Heart left ventricle (tissue), 16 donors: Measurements from ENCODE around the gene FRMD4B. TPM values are rescaled to one million over a fixed set of nuclear protein-coding genes. Genes with fewer than 3 reads are reported as not detected.
"Not testable (repeated sequence)": the region's sequence is repeated elsewhere in the genome, so short reads cannot be mapped to it uniquely, and the experiment has no call there.

Experiments used
- ATAC-seq, 4 donors: fragments of 200-7000 bp; cut with Tn5 transposase; one replicate each; pipeline ENCODE4 v1.9.1; 2020 to 2022; ENCODE audit warnings: moderate library complexity in 4 of 4, mild to moderate bottlenecking in 3 of 4, moderate number of reproducible peaks in 1 of 4
- DNase-seq, 5 donors: peaks; one replicate each; pipeline ENCODE4 v3.0.0-alpha.2; 2020
- H3K27ac ChIP-seq, 12 donors: fragments of 200-600 bp; sonication (generic) in 4 of 12; one replicate each; pipeline versions ENCODE4 v1.5.0 to v1.8.0; 2016 to 2022; ENCODE audit warnings: mild to moderate bottlenecking in 2 of 12
- H3K27me3 ChIP-seq, 9 donors: fragments of 200-600 bp; sonication (generic) in 2 of 9; one replicate each; pipeline versions ENCODE4 v1.5.1 to v1.8.0; 2016 to 2022; ENCODE audit warnings: mild to moderate bottlenecking in 3 of 9
- H3K36me3 ChIP-seq, 9 donors: fragments of 200-600 bp; sonication (generic) in 2 of 9; one replicate each; pipeline versions ENCODE4 v1.5.0 to v1.8.0; 2018 to 2022; ENCODE audit warnings: mild to moderate bottlenecking in 2 of 9
- H3K4me1 ChIP-seq, 12 donors: fragments of 200-600 bp; sonication (generic) in 4 of 12; one replicate each; pipeline versions ENCODE4 v1.5.0 to v1.8.0; 2016 to 2022; ENCODE audit warnings: mild to moderate bottlenecking in 3 of 12
- H3K4me3 ChIP-seq, 12 donors: fragments of 200-600 bp; sonication (generic) in 4 of 12; one replicate each; pipeline versions ENCODE4 v1.5.0 to v1.8.0; 2017 to 2022; ENCODE audit warnings: mild to moderate bottlenecking in 9 of 12, moderate library complexity in 4 of 12
- H3K9me3 ChIP-seq, 12 donors: fragments of 200-600 bp; sonication (generic) in 4 of 12; one replicate each; pipeline versions ENCODE4 v1.5.0 to v1.8.0; 2016 to 2022; ENCODE audit warnings: mild to moderate bottlenecking in 1 of 12
- POLR2A ChIP-seq, 2 donors: fragments of 450-650 bp; IDR thresholded peaks; one replicate each; pipeline ENCODE4 v1.6.1; 2017; ENCODE audit warnings: antibody characterized with exemption in 2 of 2, mild to moderate bottlenecking in 2 of 2, moderate library complexity in 2 of 2
- WGBS, 4 donors: extraction: QIAGEN DNeasy Blood & Tissue Kit in 2 of 4; methylation state at CpG; one replicate each; pipeline versions ENCODE4 v1.1.5 to v1.1.7; 2013 to 2018; 5-methylcytosine and 5-hydroxymethylcytosine counted together
- intact Hi-C, 10 donors: fragments of 100-400 bp; cut with DNase I; formaldehyde crosslinking; loops; one replicate each; pipeline versions ENCODE4 v1.11.1 to v1.14.2; 2022
- polyA plus RNA-seq, 2 donors: library from polyadenylated mRNA; stranded (reverse); fragments of 200-250 nt; gene quantifications; one replicate each; pipeline ENCODE4 v1.2.3, GENCODE V29; 2013
- total RNA-seq, 9 donors: library from RNA; depleted of rRNA in 2 of 9; stranded (reverse); fragments of >200 nt in 2 of 9; fragmentation: NEBNext Ultra II Directional in 3 of 9; extraction: Animal tissue kit (Norgen Biotek cat#: 25700) in 3 of 9; gene quantifications; one replicate each; pipeline versions ENCODE4 v1.1.0 to v1.2.4, GENCODE V29; 2016 to 2023
- TF ChIP-seq, protein P1 (sequence below), 12 donors: fragments of 200-600 bp; sonication (generic) in 4 of 12; IDR thresholded peaks; one replicate each; pipeline versions ENCODE4 v1.5.0 to v1.8.0; 2018 to 2022; ENCODE audit warnings: antibody characterized with exemption in 12 of 12, mild to moderate bottlenecking in 5 of 12
- donor health status: ischemic (EF 13 %, LVEDD 7.1; RV severe dilation, severe dysfunction).
- donor health status: healthy with polysubstance abuse.
- donor health status: DM: no; HTN: yes; CAD: no.
- donor health status: DM: no; HTN: no; CAD: no.
- donor health status: ischemic (EF 25% LVEDD 6.9; RV normal size, moderate dysfunction).
- donor health status: ischemic (EF 25% LVEDD 5.7; RV mildly dilated, moderate dysfunction).
- donor health status: healthy.
- donor health status: DM: yes; HTN: yes; CAD: no.
- donor health status: ischemic (EF 35%, LVEDD 5.7; RV mildly dilated, moderate dysfunction).
- donor health status: nonischemic (EF 11% LVEDD 7.7; RV severe dilation, severe dysfunction).
- donor health status: DM: yes; HTN: yes; CAD: no.
- donor health status: PGD.
- donor health status: ischemic (EF 29% LVEDD 5.4; RV normal size, mild dysfunction).
- donor health status: nonischemic (EF 23%, LVEDD 6.1; RV moderate dilation, normal function).

Gene FRMD4B
- total and polyA plus RNA-seq, 11 donors, result 3.4 to 42.8 (median 10.9) TPM

DNA sequence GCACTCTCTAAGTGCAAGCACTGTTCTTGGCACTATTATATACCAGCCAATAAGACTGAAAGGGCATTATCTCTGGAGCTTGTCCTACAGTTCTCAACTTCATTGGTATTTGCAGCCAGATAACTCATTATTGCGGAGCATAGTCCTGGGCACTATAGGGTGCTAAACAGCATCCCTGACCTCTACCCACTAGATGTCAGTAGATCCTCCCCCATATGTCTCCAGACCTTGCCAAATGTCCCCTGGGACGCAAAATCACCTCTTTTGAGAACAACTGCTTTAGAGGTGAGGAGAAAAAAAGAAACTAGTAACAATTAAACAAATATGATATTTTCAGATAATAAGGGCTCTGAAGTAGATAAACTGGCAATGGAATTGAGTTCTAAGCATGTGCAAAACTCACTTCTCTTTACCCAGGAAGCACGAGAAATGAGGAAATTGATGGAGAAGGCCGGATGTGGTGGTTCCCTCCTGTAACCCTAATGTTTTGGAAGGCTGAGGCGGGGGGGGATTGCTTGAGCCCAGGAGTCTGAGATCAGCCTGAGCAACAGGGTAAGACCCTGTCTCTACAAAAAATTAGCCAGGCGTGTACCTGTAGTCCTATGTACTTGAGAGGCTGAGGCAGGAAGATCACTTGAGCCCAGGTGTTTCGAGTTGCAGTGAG, 61.4 kb downstream of the FRMD4B start:
- peak in 3 of 4 donors; percentile 23 to 60 (median 32) for ATAC-seq
- WGBS, 4 donors, result 60 to 68% (median 66%) methylated on average over 7 of the region's 7 CpGs
- no peaks in the 10 kb centered on the region for H3K27me3 ChIP-seq
- peak in 1 of 5 donors; percentile 40 for DNase-seq
- TF ChIP-seq, protein P1, sequence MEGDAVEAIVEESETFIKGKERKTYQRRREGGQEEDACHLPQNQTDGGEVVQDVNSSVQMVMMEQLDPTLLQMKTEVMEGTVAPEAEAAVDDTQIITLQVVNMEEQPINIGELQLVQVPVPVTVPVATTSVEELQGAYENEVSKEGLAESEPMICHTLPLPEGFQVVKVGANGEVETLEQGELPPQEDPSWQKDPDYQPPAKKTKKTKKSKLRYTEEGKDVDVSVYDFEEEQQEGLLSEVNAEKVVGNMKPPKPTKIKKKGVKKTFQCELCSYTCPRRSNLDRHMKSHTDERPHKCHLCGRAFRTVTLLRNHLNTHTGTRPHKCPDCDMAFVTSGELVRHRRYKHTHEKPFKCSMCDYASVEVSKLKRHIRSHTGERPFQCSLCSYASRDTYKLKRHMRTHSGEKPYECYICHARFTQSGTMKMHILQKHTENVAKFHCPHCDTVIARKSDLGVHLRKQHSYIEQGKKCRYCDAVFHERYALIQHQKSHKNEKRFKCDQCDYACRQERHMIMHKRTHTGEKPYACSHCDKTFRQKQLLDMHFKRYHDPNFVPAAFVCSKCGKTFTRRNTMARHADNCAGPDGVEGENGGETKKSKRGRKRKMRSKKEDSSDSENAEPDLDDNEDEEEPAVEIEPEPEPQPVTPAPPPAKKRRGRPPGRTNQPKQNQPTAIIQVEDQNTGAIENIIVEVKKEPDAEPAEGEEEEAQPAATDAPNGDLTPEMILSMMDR (IDR thresholded peaks at IDR 0.05), result peak in 11 of 12 donors; percentile 29 to 64 (median 51)
- no peak for TF ChIP-seq POLR2A (IDR thresholded peaks at IDR 0.05)
- no peaks in the 10 kb centered on the region for H3K36me3 ChIP-seq
- H3K4me3 ChIP-seq, result no peak overlapping the region
- intact Hi-C loops, result loop anchor here (5.0 to 10.0 kb wide), 7 partner anchors 60 to 350 kb away; partner anchors contain the start of gene FRMD4B (in 1 of the 10)
- peak overlapping the region in 3 of 12 donors; percentile 23 to 90 (median 83) for H3K27ac ChIP-seq
- peaks cover 0 to 97% (median 42%) of the 10 kb centered on the region in 12 donors for H3K4me1 ChIP-seq
- H3K9me3 ChIP-seq, result no peaks in the 10 kb centered on the region

DNA sequence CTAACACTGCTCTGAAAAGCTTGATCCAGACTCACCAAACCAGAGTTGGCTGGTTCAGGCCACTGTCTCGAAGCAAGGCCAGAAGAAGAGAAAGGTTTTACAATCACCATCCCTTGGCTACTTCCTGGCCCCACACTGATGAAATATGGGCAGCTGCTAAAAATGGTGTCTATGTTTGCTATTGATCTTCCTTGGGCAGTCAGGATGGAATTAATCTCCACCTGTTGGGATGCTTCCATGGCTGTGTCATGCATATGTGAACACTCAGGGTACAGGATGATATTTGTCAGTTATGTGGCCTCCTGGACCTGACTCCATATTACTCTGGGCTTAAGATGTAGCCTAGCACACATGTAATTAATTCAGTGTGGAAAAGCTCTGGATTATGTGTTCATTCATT, 61.9 kb downstream of the FRMD4B start:
- no peaks in the 10 kb centered on the region for H3K9me3 ChIP-seq
- H3K4me1 ChIP-seq, result peaks cover 0 to 97% (median 40%) of the 10 kb centered on the region in 12 donors
- 88 to 95% (median 93%) methylated on average over 1 of the region's 1 CpG for WGBS, 4 donors
- H3K27ac ChIP-seq, result peak overlapping the region in 3 of 12 donors; percentile 23 to 90 (median 83)
- no peaks in the 10 kb centered on the region for H3K36me3 ChIP-seq
- no peaks in the 10 kb centered on the region for H3K27me3 ChIP-seq
- ATAC-seq (no peak), DNase-seq (no peak)
- TF ChIP-seq, protein P1 (IDR thresholded peaks at IDR 0.05), result no peak
- TF ChIP-seq POLR2A (IDR thresholded peaks at IDR 0.05), result no peak
- no peak overlapping the region for H3K4me3 ChIP-seq
- intact Hi-C loops, result loop anchor here in 8 of 10 donors (2.0 to 10.0 kb wide), 8 partner anchors 61 to 351 kb away; partner anchors contain the start of gene FRMD4B (in 1 of the 8)

DNA sequence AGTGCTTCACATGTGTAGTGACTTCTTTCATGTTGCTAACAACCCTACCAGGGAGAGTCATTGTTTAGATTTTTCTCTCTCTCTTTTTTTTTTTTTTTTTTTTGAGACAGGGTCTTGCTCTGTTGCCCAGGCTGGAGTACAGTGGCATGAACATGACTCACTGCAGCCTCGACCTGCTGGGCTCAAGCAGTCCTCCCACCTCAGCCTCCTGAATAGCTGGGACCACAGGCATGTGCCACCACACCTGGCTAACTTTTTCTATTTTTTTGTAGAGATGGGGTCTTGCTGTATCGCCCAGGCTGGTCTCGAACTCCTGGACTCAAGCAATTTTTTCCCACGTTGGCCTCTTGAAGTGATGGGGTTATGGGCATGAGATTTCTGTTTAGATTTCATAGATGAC, 63.4 kb downstream of the FRMD4B start:
- not testable (repeated sequence) for H3K4me3 ChIP-seq, DNase-seq, H3K9me3 ChIP-seq, H3K36me3 ChIP-seq, ATAC-seq, H3K27me3 ChIP-seq
- 90 to 94% (median 93%) methylated on average over 4 of the region's 4 CpGs for WGBS, 4 donors
- peaks cover 0 to 90% (median 28%) of the 10 kb centered on the region in 12 donors for H3K4me1 ChIP-seq
- intact Hi-C loops, result loop anchor here in 8 of 10 donors (2.0 to 10.0 kb wide), 8 partner anchors 62 to 352 kb away; partner anchors contain the start of gene FRMD4B (in 1 of the 8)
- H3K27ac ChIP-seq, result peak overlapping the region in 9 of 12 donors; percentile 8 to 93 (median 83)

DNA sequence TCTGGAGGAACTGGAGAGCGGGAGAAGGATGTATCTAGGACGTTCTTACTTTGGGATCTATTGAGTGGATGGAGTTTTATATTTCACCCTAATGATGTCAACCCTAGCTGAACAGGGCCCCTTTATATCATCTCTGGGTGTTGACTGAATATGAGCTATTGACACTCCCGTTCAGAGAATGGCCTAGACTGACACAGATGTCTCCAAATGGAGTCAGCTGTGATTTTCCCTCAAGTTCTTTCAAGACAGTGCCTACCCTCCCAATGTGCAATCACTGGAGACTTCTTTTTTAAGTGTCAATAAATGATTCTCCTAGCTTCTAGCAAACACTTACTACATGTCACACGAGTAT, 63.8 kb downstream of the FRMD4B start:
- Histone ChIP-seq H3K27ac (peak overlapping the region; percentile 4 to 93 (median 66)), H3K9me3 (no peaks in the 10 kb centered on the region), H3K36me3 (no peaks in the 10 kb centered on the region), H3K27me3 (no peaks in the 10 kb centered on the region), H3K4me3 (no peak overlapping the region), H3K4me1 (peaks cover 0 to 86% (median 26%) of the 10 kb centered on the region in 12 donors)
- intact Hi-C loops, result loop anchor here in 8 of 10 donors (2.0 to 10.0 kb wide), 8 partner anchors 63 to 353 kb away; partner anchors contain the start of gene FRMD4B (in 1 of the 8)
- no peak for DNase-seq
- ATAC-seq, result peak; percentile 10 to 41 (median 20)
- TF ChIP-seq, protein P1 (IDR thresholded peaks at IDR 0.05), result no peak
- no peak for TF ChIP-seq POLR2A (IDR thresholded peaks at IDR 0.05)
- WGBS, 4 donors, result 81 to 87% (median 85%) methylated on average over 4 of the region's 4 CpGs
